KOPT-K1 (cell line): Measurements from ENCODE around the gene PACS2.
"Not testable (repeated sequence)": the region's sequence is repeated elsewhere in the genome, so short reads cannot be mapped to it uniquely, and the experiment has no call there.

Experiments
- H3K27ac ChIP-seq: fragments of 200-600 bp; sonication (generic); 2 replicates; pipeline ENCODE4 v1.5.1; 2016; ENCODE audit warnings: antibody characterized with exemption, mild to moderate bottlenecking, low read depth, low read length; ENCODE audit not compliant: poor library complexity, severe bottlenecking
- H3K36me3 ChIP-seq: fragments of 200-600 bp; sonication (generic); 2 replicates; pipeline ENCODE4 v1.5.1; 2017; ENCODE audit warnings: antibody characterized with exemption, mild to moderate bottlenecking, low read length, moderate library complexity; ENCODE audit not compliant: insufficient read depth
- H3K9me3 ChIP-seq: fragments of 200-600 bp; sonication (generic); 2 replicates; pipeline ENCODE4 v1.5.1; 2017; ENCODE audit warnings: antibody characterized with exemption, low read length, mild to moderate bottlenecking; ENCODE audit not compliant: insufficient read depth, poor library complexity, severe bottlenecking

Gene PACS2

GRCh38 chr14:105314287-105315200 is at the start of gene PACS2:
Gene PACS2, plus strand, starts transcription at chr14:105314748. Its CDS starts 171 bp downstream, at chr14:105314919.
- H3K27ac ChIP-seq: peak within 1 kb of the TSS; percentile 44

GRCh38 chr14:105267820-105268548 is 46.6 kb upstream of the PACS2 start:
- Histone ChIP-seq H3K36me3 (no peaks in the 10 kb centered on the region; the same call in 1 of the 2 replicates), H3K27ac (no peak overlapping the region), H3K9me3 (no peaks in the 10 kb centered on the region)

More at GRCh38 chr14:105314287-105315200, at the start of gene PACS2:
- Histone ChIP-seq H3K36me3 (no peaks in the 10 kb centered on the region), H3K9me3 (peaks cover 3% of the 10 kb centered on the region)

- H3K9me3 ChIP-seq: no peaks in the 10 kb centered on the region
- H3K27ac ChIP-seq: no peak overlapping the region
- H3K36me3 ChIP-seq: no peaks in the 10 kb centered on the region; the same call in 1 of the 2 replicates
These were observed 45.7 kb upstream of the PACS2 start for GRCh38 chr14:105268736-105269354.

GRCh38 chr14:105269405-105269804 is 45.1 kb upstream of the PACS2 start:
- no peaks in the 10 kb centered on the region for H3K9me3 ChIP-seq
- H3K36me3 ChIP-seq: no peaks in the 10 kb centered on the region; the same call in 1 of the 2 replicates
- no peak overlapping the region for H3K27ac ChIP-seq

GRCh38 chr14:105271224-105271890 is 43.2 kb upstream of the PACS2 start:
- H3K36me3 ChIP-seq: no peaks in the 10 kb centered on the region
- H3K27ac ChIP-seq: no peak overlapping the region
- H3K9me3 ChIP-seq: no peaks in the 10 kb centered on the region

- H3K9me3 ChIP-seq: no peaks in the 10 kb centered on the region
- H3K27ac ChIP-seq: no peak overlapping the region
- H3K36me3 ChIP-seq: no peaks in the 10 kb centered on the region
These were observed 41.9 kb upstream of the PACS2 start for GRCh38 chr14:105272623-105273022.

- Histone ChIP-seq H3K36me3 (no peaks in the 10 kb centered on the region), H3K9me3 (no peaks in the 10 kb centered on the region), H3K27ac (no peak overlapping the region)
These were observed 41.5 kb upstream of the PACS2 start for GRCh38 chr14:105273062-105273461.

GRCh38 chr14:105274637-105275036 is 39.9 kb upstream of the PACS2 start:
- H3K27ac ChIP-seq: no peak overlapping the region
- no peaks in the 10 kb centered on the region for H3K9me3 ChIP-seq
- no peaks in the 10 kb centered on the region for H3K36me3 ChIP-seq

- H3K27ac ChIP-seq: no peak overlapping the region
- no peaks in the 10 kb centered on the region for H3K36me3 ChIP-seq
- no peaks in the 10 kb centered on the region for H3K9me3 ChIP-seq
These were observed 39.1 kb upstream of the PACS2 start for GRCh38 chr14:105275267-105275946.

- not testable (repeated sequence) for H3K27ac ChIP-seq, H3K9me3 ChIP-seq, H3K36me3 ChIP-seq
These were observed 37.1 kb upstream of the PACS2 start for GRCh38 chr14:105277448-105277847.

GRCh38 chr14:105279642-105280361 is 34.7 kb upstream of the PACS2 start:
- Histone ChIP-seq H3K27ac (no peak overlapping the region), H3K9me3 (no peaks in the 10 kb centered on the region), H3K36me3 (peaks cover 7% of the 10 kb centered on the region; the same call in 1 of the 2 replicates)

- Histone ChIP-seq H3K9me3 (no peaks in the 10 kb centered on the region), H3K27ac (no peak overlapping the region), H3K36me3 (peaks cover 7% of the 10 kb centered on the region; the same call in 1 of the 2 replicates)
These were observed 34.0 kb upstream of the PACS2 start for GRCh38 chr14:105280525-105280924.

GRCh38 chr14:105281371-105282097 is 33.0 kb upstream of the PACS2 start:
- no peak overlapping the region for H3K27ac ChIP-seq
- peaks cover 7% of the 10 kb centered on the region; the same call in 1 of the 2 replicates for H3K36me3 ChIP-seq
- no peaks in the 10 kb centered on the region for H3K9me3 ChIP-seq
